AG10803 (cell line): Measurements from ENCODE around the gene PARD3B.

Experiments
- DNase-seq: peaks from one replicate; pipeline ENCODE4 v3.0.0; 2010; ENCODE audit warnings: low read depth
- H3K4me3 ChIP-seq: 2 replicates; pipeline ENCODE4 v1.5.1; 2011; ENCODE audit warnings: mild to moderate bottlenecking, low read length, control low read depth
- CTCF ChIP-seq: conservative IDR thresholded peaks from 2 replicates; pipeline ENCODE4 v1.5.1; 2011; ENCODE audit warnings: mild to moderate bottlenecking, low read length, control low read depth, inconsistent platforms

PARD3B gene

GRCh38 chr2:204966245-204966644, 421.0 kb downstream of the PARD3B start:
- TF ChIP-seq CTCF = no peak
- H3K4me3 ChIP-seq = no peak overlapping the region
- DNase-seq = no peak

- H3K4me3 ChIP-seq = no peak overlapping the region
- TF ChIP-seq CTCF = no peak
Observed at GRCh38 chr2:204967199-204967960, 422.1 kb downstream of the PARD3B start.

GRCh38 chr2:204971206-204971907, 426.1 kb downstream of the PARD3B start:
- H3K4me3 ChIP-seq = no peak overlapping the region
- DNase-seq = no peak
- no peak for TF ChIP-seq CTCF

More at GRCh38 chr2:204967199-204967960, 422.1 kb downstream of the PARD3B start:
- no peak for DNase-seq

GRCh38 chr2:204972161-204972560, 426.9 kb downstream of the PARD3B start:
- no peak for TF ChIP-seq CTCF
- no peak for DNase-seq

GRCh38 chr2:204972606-204973336, 427.5 kb downstream of the PARD3B start:
- H3K4me3 ChIP-seq = no peak overlapping the region
- DNase-seq = no peak
- TF ChIP-seq CTCF = no peak

More at GRCh38 chr2:204972161-204972560, 426.9 kb downstream of the PARD3B start:
- no peak overlapping the region for H3K4me3 ChIP-seq

GRCh38 chr2:204973616-204974015, 428.3 kb downstream of the PARD3B start:
- H3K4me3 ChIP-seq = no peak overlapping the region
- no peak for DNase-seq
- TF ChIP-seq CTCF = no peak
